DND-41 (cell line): ENCODE data around the gene SHANK1.

Source experiments
- ATAC-seq: fragments of 200-7000 bp; cut with Tn5 transposase; 3 replicates; pipeline ENCODE4 v1.9.1; 2021; ENCODE audit warnings: low read depth; ENCODE audit not compliant: insufficient read depth
- DNase-seq: peaks from one replicate; pipeline ENCODE4 v3.0.0-alpha.2; 2020
- H2AFZ ChIP-seq: 2 replicates; pipeline ENCODE4 v1.6.0; 2012; ENCODE audit warnings: low read depth, low read length
- H3K27ac ChIP-seq: 2 replicates; pipeline ENCODE4 v1.5.1; 2012; ENCODE audit warnings: low read length, inconsistent platforms
- H3K27me3 ChIP-seq: fragments of 200-600 bp; sonication (generic); 2 replicates; pipeline ENCODE4 v1.6.0; 2012; ENCODE audit warnings: low read length, mild to moderate bottlenecking, inconsistent platforms; ENCODE audit not compliant: insufficient read depth, poor library complexity
- H3K36me3 ChIP-seq: 2 replicates; pipeline ENCODE4 v1.5.1; 2012; ENCODE audit warnings: low read length, inconsistent platforms; ENCODE audit not compliant: insufficient read depth
- H3K4me1 ChIP-seq: 2 replicates; pipeline ENCODE4 v1.5.1; 2012; ENCODE audit warnings: mild to moderate bottlenecking, low read length; ENCODE audit not compliant: insufficient read depth
- H3K4me2 ChIP-seq: 2 replicates; pipeline ENCODE4 v1.6.0; 2012; ENCODE audit warnings: mild to moderate bottlenecking, moderate library complexity, low read length, inconsistent platforms; ENCODE audit not compliant: insufficient read depth
- H3K4me3 ChIP-seq, 2 experiments: fragments of 200-600 bp in 1 of 2; shearing (Covaris generic) in 1 of 2; 2 replicates each; pipeline ENCODE4 v1.5.1; 2012 to 2016; ENCODE audit warnings: inconsistent platforms in 2 of 2, low read length in 2 of 2, mild to moderate bottlenecking in 2 of 2, low read depth in 1 of 2, moderate library complexity in 1 of 2
- H3K79me2 ChIP-seq: 2 replicates; pipeline ENCODE4 v1.6.0; 2012; ENCODE audit warnings: low read length, inconsistent platforms; ENCODE audit not compliant: insufficient read depth
- H3K9ac ChIP-seq: 2 replicates; pipeline ENCODE4 v1.6.0; 2012; ENCODE audit warnings: low read depth, mild to moderate bottlenecking, inconsistent platforms, low read length, moderate library complexity
- H3K9me3 ChIP-seq: 2 replicates; pipeline ENCODE4 v1.5.1; 2012; ENCODE audit warnings: low read length, moderate library complexity, mild to moderate bottlenecking, inconsistent platforms; ENCODE audit not compliant: insufficient read depth, severe bottlenecking
- H4K20me1 ChIP-seq: 2 replicates; pipeline ENCODE4 v1.6.0; 2012; ENCODE audit warnings: low read length; ENCODE audit not compliant: insufficient read depth
- EZH2 ChIP-seq: IDR thresholded peaks from 3 replicates; pipeline ENCODE4 v1.6.1; 2012; ENCODE audit warnings: borderline replicate concordance, low read depth, mild to moderate bottlenecking, moderate library complexity, low read length, inconsistent platforms; ENCODE audit not compliant: severe bottlenecking
- TF ChIP-seq, protein P1 (sequence below): IDR thresholded peaks from 2 replicates; pipeline ENCODE4 v1.5.1; 2012; ENCODE audit warnings: borderline replicate concordance, low read length, moderate library complexity, mild to moderate bottlenecking; ENCODE audit not compliant: poor library complexity, severe bottlenecking; ENCODE audit errors: extremely low read depth

The SHANK1 gene

DNA sequence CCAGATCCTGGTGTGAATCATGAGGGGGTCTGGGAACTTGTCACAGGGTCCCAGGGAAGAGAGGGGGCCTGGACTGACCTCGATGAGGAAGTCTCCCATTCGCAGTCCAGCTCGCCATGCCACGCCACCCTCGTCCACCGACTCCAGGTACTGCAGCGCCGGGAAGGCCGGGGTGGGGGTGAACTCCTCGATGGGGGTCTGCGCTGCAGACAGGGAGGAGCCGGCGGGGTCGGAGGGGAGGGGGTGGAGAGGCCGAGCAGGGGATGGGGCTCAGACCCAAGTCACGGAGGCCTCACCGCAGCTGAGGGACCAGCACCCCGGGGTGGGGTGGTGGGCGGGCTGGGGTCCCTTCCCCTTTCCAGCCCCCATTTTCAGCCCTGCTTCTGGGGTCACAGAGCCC is 30.8 kb downstream of the SHANK1 start:
- no peaks in the 10 kb centered on the region; the same call in none of the 2 replicates for H4K20me1 ChIP-seq

DNA sequence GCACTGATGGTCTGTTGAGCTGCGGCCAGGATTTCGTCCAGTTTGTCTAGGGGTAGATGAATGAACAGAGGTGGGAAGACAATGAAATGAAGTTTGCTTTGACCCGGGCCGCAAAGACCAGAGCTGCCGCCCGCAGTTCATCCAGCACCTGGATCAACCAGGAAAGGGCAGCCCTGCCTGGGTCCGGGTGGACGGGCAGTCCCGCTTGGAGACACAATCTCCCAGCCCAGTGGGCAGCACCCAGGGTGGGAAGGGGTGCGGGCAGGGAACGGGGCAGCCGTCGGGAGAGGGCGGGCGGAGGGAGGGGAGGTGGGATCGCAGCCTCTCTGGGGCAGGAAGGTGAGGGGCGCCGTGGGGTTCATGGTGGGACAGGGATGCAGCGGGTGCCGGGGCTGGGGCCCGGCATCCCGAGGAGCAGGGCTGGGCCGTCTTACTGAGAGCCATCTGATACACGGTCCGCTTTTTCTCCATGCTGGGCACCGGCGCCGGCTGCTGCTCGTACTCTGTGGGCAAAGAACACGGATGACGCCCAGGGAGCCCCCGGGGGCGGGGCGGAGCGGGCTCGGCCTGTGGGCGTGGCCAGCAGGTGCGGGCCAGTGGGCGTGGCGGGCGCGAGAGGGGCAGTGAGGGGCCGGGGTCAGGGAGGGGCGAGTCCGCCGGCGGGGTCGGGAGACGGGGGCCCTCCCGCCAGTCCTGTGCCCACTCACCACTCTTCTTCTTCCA is 33.1 kb downstream of the SHANK1 start:
- Histone ChIP-seq H3K4me2 (no peak overlapping the region), H3K4me3 (no peak overlapping the region), H4K20me1 (no peaks in the 10 kb centered on the region; the same call in none of the 2 replicates), H3K27me3 (no peaks in the 10 kb centered on the region), H2AFZ (no peak overlapping the region), H3K9me3 (no peaks in the 10 kb centered on the region), H3K4me1 (no peaks in the 10 kb centered on the region), H3K9ac (no peak overlapping the region), H3K79me2 (no peaks in the 10 kb centered on the region), H3K36me3 (no peaks in the 10 kb centered on the region), H3K27ac (no peak overlapping the region)
- no peak for DNase-seq
- no peak for TF ChIP-seq EZH2
- TF ChIP-seq, protein P1, sequence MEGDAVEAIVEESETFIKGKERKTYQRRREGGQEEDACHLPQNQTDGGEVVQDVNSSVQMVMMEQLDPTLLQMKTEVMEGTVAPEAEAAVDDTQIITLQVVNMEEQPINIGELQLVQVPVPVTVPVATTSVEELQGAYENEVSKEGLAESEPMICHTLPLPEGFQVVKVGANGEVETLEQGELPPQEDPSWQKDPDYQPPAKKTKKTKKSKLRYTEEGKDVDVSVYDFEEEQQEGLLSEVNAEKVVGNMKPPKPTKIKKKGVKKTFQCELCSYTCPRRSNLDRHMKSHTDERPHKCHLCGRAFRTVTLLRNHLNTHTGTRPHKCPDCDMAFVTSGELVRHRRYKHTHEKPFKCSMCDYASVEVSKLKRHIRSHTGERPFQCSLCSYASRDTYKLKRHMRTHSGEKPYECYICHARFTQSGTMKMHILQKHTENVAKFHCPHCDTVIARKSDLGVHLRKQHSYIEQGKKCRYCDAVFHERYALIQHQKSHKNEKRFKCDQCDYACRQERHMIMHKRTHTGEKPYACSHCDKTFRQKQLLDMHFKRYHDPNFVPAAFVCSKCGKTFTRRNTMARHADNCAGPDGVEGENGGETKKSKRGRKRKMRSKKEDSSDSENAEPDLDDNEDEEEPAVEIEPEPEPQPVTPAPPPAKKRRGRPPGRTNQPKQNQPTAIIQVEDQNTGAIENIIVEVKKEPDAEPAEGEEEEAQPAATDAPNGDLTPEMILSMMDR: no peak
- no peak for ATAC-seq

More for the DNA sequence above, 30.8 kb downstream of the SHANK1 start:
- ATAC-seq (no peak), DNase-seq (no peak)
- Histone ChIP-seq H3K4me2 (no peak overlapping the region), H3K36me3 (no peaks in the 10 kb centered on the region), H3K27ac (no peak overlapping the region), H3K4me1 (no peaks in the 10 kb centered on the region), H3K9me3 (no peaks in the 10 kb centered on the region), H3K9ac (no peak overlapping the region), H3K4me3 (no peak overlapping the region), H3K79me2 (no peaks in the 10 kb centered on the region), H2AFZ (no peak overlapping the region), H3K27me3 (no peaks in the 10 kb centered on the region)
- TF ChIP-seq, protein P1: no peak
- no peak for TF ChIP-seq EZH2

DNA sequence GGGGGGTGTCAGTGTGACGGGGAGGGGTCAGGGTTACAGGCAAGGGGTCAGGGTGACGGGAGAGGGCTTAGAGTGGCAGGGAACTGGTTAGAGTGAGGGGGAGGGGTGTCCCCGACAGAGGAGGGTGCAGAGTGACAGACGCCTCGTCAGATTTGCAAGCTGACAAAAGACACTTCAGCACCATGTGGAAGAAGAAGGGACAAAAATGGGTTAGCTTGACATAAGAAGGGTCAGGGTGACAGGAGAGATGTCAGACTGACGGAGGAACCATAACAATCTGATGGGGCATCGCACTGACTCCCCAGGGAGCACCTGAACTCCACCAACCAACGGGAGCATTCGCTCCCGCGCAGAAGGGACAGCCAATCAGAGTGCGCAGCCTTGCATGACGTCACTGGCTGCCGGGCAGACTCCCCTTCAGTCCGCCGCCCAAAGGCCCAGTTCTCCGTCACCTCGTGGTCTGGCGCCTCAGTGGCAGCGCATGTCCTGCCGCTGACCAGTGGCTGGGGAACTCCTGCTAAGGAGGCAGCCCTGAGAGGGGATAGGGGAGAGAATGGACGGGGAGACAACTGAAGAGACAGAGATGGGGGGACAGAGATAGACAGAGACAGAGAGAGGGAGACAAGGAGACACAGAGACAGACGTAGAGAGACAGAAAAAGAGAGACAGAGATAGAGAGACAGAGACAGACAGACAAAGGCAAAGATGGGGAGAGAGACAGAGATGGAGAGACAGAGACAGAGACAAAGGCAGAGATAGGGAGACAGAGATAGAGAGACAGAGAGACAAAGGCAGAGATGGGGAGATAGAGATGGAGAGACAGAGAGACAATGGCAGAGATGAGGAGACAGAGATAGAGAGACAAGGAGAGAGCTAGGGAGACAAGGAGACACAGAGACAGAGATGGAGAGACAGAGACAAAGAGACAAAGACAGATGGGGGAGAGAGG is 40.2 kb downstream of the SHANK1 start:
- H3K4me2 ChIP-seq: no peak overlapping the region
- H4K20me1 ChIP-seq: no peaks in the 10 kb centered on the region
- ATAC-seq (peak; percentile 80), DNase-seq (peak; percentile 63)
- no peak overlapping the region for H3K27ac ChIP-seq
- no peak overlapping the region for H2AFZ ChIP-seq
- H3K79me2 ChIP-seq: no peaks in the 10 kb centered on the region
- H3K9ac ChIP-seq: no peak overlapping the region
- H3K4me1 ChIP-seq: no peaks in the 10 kb centered on the region
- H3K27me3 ChIP-seq: no peaks in the 10 kb centered on the region
- H3K4me3 ChIP-seq: no peak overlapping the region
- no peaks in the 10 kb centered on the region for H3K9me3 ChIP-seq
- H3K36me3 ChIP-seq: no peaks in the 10 kb centered on the region
- TF ChIP-seq, protein P1: no peak
- no peak for TF ChIP-seq EZH2
